Stimulated activated CD4-positive, alpha-beta T cell treated with anti-CD3 and anti-CD28 coated beads, Interleukin-2, amount 100 ng/mL, for 24 hours (primary cell): ENCODE data around the gene PDE6B.
"Not testable (repeated sequence)": the region's sequence is repeated elsewhere in the genome, so short reads cannot be mapped to it uniquely, and the experiment has no call there.

ENCODE experiments used
- DNase-seq, 2 donors: peaks; one replicate each; pipeline ENCODE4 v3.0.0-alpha.2; 2020

The PDE6B gene

DNA sequence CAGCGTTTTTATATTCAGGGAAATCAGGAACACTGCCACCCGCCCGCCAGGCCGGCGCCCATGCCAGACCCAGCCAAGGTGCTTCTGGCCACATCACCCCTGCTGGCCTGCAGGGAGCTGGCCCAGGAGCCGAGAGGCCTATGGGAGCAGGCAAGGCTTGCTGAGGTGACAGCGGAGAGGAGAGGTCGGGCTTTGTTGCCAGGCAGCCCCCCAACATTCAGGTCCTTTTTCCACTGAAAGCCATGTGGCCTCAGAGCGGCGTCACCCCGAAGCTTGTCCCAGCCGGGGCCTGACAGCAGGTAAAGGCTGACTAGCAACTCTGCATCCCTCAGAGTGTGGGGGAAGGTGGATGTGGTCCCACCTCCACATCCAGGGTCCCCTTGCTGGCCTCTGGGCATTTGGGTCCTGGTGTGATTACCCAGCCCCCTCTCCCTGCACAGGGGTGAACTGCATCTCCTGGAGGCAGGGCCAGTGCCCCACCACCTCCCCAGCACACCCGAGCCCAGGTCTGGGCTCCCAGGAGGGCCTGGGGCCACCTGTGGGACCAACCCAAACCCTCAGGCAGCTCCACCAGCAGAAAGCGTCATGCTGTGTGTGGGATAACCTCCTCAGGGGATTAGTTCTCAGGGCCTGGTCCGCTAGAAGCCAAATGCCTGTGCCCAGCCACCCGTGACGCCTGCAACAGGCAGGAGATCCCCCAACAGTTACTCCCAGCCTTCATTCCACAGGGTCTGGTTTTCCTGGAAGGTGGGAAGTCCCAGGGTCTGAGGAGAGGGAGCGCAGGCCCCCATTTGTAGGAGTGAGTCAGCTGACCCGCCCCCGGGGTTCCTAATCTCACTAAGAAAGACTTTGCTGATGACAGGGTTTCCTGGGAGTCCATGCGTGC lies at the start of gene PDE6B:
TSS of gene PDE6B (plus strand) at position 869 of the 886 bp plus-strand sequence. CDS start 54 bp downstream, outside the sequence.
- no peak for DNase-seq

DNA sequence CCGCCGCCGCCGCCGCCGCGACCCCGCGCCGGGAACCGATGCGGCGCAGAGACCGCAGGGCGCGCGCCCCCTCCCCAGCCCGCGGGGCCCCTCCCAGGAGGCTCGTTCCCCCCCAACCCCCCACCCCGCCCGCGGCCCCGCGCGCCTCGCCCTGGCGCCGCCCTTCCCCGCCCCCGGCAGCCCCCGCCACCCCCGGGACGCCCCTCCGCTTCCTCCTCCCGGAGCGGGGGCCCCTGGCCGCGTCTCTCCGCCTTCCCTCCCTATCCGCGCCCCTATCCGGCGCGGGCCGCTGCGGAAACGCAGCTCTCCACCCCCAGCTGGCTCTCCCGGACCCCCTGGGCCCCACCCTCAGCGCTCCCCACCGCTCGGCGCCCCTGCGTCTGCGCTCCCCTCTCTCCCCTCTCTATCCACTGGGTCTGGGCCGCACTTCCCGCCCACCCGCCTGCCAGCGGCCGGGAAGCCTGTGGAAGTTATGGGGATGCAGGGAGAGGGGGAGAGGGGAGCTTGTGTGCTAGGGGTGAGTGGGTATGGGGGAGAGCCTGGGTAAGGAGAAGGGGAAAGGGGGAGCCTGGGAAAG lies 49.0 kb upstream of the PDE6B start, which contains the start of gene TMEM271:
TSS of gene TMEM271 (minus strand) at position 51 of the 577 bp plus-strand sequence. CDS start 233 bp downstream, outside the sequence.
- DNase-seq: no peak

DNA sequence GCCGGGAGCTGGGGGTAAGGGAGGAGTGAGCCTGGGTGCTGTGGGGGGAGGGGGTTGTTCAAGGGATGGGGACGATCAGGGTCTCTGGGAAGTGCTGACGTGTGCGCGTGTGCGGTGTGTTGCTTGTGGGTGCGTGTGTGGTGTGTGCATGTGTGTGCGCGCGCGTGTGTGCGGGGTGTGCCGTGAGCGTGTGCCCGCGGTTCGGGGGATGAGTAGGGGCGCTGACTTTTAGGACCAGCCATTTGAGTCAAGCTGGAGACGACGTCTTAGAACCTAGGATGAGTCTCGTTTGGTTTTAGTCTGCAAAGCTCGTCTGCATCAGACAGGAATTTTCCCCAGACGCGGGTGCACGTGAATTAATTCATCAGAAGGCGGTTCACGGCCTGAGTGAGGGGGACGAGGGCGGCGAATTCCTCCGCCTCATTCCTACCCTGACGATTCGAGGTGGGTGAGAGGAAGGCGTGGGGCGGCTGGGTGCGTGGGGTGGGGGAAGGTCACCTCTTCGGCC lies 48.3 kb upstream of the PDE6B start:
- no peak for DNase-seq

- DNase-seq: peak in 1 of 2 donors; percentile 53
Observed at GRCh38 chr4:577499-578450, 47.6 kb upstream of the PDE6B start.

DNA sequence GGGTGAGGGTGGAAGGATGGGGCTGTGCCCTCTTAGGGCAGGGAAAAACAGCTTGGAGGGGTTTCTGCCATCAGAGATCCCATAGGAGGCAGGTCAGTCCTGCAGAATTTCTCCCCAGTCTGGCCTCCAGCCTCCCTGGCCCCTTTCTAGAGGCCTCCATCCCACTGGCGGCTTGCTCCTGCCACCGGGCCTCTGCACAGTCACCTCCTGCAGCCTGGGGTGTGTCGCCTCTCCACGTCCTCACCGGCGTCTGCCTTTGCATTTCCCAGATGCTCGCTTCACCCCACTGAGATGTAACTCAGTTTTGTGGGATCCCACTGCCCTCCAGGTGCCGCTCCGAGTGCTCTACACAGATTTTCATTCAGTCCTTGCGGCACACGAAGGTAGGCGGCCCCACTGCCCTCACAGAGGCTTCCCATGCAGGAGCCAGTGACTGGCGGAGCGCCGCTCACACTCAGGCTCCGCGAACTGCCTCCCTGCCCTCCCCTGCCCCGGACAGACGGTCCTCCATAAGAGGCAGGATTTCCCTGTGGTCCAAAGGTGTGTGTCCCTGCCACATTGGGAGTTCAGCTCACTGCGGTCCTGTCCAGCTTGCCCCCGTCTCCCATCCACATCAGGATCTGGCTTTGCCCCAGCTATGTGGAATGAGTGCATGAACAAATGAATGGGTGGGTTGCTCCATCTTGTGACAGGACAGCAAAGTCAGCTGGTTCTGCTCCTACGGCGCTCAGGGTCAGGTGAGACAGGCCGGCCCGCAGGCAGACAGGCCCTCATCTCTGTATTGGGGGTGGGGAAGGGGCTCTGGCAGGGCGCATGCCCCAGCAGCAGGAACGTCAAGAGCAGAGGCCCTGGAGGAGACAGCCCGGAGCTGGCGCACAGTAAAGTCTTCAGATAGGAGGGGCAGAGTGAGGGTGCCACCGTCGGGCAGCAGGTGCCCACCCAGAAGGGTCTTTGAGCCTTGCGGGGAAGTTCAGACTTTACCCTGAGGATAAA lies 46.6 kb upstream of the PDE6B start:
- DNase-seq: no peak

GRCh38 chr4:579543-580175 lies 45.7 kb upstream of the PDE6B start:
- no peak for DNase-seq

DNA sequence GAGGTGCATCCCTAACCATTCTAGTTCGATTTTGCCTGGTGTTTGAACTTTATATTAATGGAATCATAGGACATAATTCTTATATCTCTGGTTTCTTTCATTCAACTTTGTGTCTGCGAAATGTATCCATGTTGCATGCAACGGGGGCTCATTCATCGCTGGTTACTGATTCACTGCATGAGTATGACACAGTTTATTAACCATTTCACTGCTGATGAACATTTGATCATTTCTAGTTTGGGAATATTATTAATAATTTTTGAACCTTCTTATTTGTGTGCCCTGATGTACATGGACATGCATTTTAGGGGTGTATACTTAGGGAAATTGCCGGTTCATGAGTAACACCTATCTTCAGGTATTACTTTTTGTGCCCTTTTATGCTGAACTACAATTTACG lies 44.2 kb upstream of the PDE6B start:
- DNase-seq: no peak

GRCh38 chr4:581753-582361 lies 43.5 kb upstream of the PDE6B start:
- DNase-seq: no peak

DNA sequence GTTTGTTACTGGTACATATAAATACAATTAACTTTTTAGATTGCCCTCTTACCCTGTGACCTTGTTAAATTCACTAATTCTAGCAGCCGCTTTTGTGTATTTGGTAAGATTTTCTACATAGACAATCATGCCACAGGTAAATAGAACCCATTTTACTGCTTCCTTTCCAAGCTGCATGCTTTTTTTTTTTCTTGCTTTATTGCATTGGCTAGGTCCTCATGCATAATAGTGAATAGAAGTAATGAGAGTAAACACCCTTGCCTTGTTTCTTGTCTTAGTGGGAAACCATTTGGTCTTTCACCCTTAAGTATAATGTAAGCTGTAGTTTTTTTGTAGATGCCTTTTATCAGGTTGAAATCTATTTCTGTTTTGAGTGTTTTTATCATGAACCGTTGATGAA lies 41.6 kb upstream of the PDE6B start:
- no peak for DNase-seq

DNA sequence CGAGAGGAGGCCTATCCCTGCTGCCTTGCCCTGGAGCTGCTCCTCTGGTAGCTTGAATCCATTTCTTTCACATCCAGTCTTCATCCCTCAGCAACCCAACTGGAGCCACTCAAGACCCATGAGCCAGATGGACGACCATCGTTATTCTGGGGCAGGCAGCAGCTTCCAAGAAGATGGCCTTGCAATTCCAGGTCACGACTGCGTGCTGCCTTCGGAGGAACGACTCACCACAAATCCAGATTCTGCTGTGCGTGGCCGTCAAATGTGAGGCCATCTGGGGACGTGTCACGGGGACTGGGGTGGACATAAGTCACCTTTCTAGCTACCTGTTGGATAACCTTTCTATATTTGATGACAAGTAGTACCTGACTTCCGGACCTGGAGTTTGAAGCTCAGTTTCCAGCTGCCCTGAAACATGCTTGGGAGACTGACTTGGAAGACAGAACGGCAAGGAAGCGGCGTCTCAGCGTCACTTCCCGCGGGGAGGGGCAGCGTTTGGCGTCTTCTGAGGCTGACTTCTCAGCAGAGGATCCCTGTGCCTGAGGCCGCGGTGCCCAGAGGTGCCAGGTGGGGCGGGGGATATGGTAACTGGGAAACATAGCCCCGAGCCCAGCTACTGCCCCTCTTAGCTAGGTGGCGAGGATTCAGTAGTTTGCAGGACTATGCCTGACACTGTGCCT lies 37.6 kb upstream of the PDE6B start:
- DNase-seq: no peak

GRCh38 chr4:588351-588849 lies 37.0 kb upstream of the PDE6B start:
- no peak for DNase-seq

DNA sequence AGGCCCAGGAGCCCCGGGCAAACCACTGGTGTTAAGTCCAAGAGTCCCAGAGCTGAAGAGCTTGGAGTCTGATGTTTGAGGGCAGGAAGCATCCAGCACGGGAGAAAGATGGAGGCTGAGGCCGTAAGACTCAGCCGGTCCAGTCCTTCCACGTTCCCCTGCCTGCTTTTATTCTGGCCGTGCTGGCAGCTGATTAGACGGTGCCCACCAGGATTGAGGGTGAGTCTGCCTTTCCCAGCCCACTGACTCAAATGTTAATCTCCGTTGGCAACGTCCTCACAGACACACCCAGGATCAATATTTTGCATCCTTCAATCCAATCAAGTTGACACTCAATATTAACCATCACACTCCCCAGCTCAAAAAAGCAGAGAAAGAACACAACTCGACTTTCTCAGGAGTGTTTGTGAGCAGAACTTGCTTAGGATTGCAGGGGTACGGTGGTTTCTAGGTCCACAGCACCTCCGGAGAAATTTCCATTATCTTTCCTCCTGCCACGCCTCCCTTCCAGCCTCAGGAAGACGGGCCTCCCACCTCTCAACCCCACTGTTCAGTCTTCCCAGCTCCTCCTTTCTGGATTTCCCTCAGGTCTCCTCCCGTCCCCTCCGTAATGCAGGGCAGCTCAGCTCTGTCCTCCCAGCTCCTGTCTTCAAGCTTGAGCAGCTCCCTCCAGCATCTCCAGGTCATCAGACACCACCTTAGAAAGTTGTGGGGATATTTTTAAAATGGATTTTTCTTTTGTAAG lies 36.0 kb upstream of the PDE6B start:
- no peak for DNase-seq

DNA sequence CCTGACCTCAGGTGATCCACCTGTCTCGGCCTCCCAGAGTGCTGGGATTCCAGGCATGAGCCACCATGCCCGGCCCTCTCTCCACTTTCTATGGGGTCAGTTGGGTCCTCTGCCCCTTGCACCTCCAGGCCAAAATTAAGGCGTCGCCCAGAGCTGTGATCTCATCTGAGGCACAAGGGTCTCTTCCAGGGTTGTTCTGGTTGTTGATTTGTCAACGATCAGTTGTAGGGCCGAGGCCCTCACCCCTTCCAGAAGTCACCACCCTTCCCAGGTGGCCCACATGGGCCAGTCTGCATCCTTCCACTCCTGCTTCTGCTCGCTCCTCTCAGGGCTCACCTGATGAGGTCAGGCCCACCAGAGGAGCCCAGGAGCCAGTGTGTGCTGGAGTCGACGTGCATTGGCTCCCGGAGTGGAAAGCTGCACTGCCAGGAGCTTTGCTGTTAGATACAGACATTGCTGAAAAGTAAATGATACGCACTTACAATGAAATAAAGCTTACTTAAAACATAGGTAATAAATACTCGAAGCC lies 35.0 kb upstream of the PDE6B start:
- DNase-seq: no peak

DNA sequence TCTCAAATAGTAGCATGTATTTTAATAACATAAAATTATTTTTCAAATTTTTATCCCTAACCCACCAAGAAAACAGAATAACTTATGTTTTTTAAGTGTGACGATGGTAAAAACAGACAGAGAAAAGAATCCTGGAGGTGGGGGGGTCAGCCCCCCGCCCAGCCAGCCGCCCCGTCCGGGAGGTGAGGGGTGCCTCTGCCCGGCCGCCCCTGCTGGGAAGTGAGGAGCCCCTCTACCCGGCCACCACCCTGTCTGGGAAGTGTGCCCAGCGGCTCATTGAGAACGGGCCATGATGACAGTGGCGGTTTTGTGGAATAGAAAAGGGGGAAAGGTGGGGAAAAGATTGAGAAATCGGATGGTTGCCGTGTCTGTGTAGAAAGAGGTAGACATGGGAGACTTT lies 33.2 kb upstream of the PDE6B start:
- not testable (repeated sequence) for DNase-seq

- no peak for DNase-seq
Observed at GRCh38 chr4:592825-593520, 32.4 kb upstream of the PDE6B start.

- DNase-seq: no peak
Observed at GRCh38 chr4:598925-599324, 26.4 kb upstream of the PDE6B start.

DNA sequence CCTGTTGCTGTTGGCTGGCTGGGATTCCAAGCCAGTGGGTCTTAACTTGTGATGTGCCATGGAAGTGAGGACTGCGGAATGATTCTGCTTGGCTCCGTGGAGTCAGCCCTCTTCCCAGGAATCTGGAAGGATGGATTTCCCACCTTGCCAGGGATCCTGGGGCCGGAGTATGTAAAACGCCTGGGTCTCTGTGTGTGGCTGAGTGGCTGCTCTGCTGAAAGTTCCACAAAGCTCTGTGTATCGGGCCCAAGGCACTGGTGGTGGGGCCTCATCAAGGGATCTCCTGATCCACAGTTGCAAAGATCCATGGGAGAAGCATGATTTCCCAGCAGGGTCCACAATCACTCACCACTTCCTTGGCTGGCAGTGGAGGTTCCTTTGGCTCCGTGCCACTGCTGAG lies 25.2 kb upstream of the PDE6B start:
- no peak for DNase-seq

- DNase-seq: peak; percentile 56 to 62
Observed at GRCh38 chr4:600850-601515, 24.4 kb upstream of the PDE6B start.
